Measurements from ENCODE around the gene SYNE1. TPM values are rescaled to one million over a fixed set of nuclear protein-coding genes. Genes with fewer than 3 reads are reported as not detected.

The SYNE1 gene
- total and polyA plus RNA-seq, 2 experiments from 2014 or later, result 17.6 to 59.9 TPM

DNA sequence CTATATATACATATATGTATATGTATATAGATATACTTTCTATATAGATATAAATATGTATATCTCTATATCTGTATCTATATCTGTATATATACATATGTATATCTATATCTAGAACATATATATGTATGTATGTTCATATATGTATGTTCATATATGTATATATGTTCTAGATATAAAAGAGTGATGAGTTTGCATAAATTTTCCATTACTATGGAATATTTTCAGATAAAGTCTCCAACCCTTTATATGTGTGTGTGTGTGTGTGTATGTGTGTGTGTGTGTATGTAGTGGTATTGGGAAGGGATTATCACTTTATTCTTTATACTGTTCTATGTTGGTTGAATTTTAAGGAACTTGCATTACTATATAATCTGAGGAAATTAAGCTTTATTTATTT lies 33.3 kb downstream of the SYNE1 start:
- H3K36me3 ChIP-seq (replicated peaks; ENCODE audit: insufficient read depth, low read depth), result no peaks in the 10 kb centered on the region
- no peaks in the 10 kb centered on the region for H4K20me1 ChIP-seq (ENCODE audit: insufficient read depth, poor library complexity, severe bottlenecking)
- TF ChIP-seq EZH2 (IDR thresholded peaks at IDR 0.05; ENCODE audit: borderline replicate concordance) (no peak), EZH2phosphoT487 (IDR thresholded peaks at IDR 0.05; ENCODE audit: low read depth, severe bottlenecking, unreplicated experiment) (no peak), CTCF (IDR thresholded peaks at IDR 0.05; ENCODE audit: poor library complexity) (no peak)
- H3K9me2 ChIP-seq (replicated peaks; ENCODE audit: insufficient read depth), result no peaks in the 10 kb centered on the region
- H2AFZ ChIP-seq, result no peak overlapping the region
- no peaks in the 10 kb centered on the region for H3K27me3 ChIP-seq
- DNase-seq (ENCODE audit: low spot score), result no peak
- H3K4me1 ChIP-seq (ENCODE audit: insufficient read depth), result no peaks in the 10 kb centered on the region
- no peaks in the 10 kb centered on the region for H3K9me3 ChIP-seq (ENCODE audit: low read depth)
- no peak overlapping the region for H3K27ac ChIP-seq
- no peak overlapping the region for H3K4me2 ChIP-seq
- H3K4me3 ChIP-seq, result no peak overlapping the region
- H3K79me2 ChIP-seq, result no peaks in the 10 kb centered on the region

GRCh38 chr6:152600022-152600421 lies 37.1 kb downstream of the SYNE1 start:
- no peak overlapping the region for H3K4me3 ChIP-seq
- H3K9me3 ChIP-seq (ENCODE audit: low read depth), result no peaks in the 10 kb centered on the region
- H4K20me1 ChIP-seq (ENCODE audit: insufficient read depth, poor library complexity, severe bottlenecking), result no peaks in the 10 kb centered on the region
- no peak overlapping the region for H3K4me2 ChIP-seq
- H3K27ac ChIP-seq, result no peak overlapping the region
- no peak overlapping the region for H2AFZ ChIP-seq
- no peaks in the 10 kb centered on the region for H3K79me2 ChIP-seq
- no peaks in the 10 kb centered on the region for H3K36me3 ChIP-seq (replicated peaks; ENCODE audit: insufficient read depth, low read depth)
- TF ChIP-seq EZH2 (IDR thresholded peaks at IDR 0.05; ENCODE audit: borderline replicate concordance) (no peak), EZH2phosphoT487 (IDR thresholded peaks at IDR 0.05; ENCODE audit: low read depth, severe bottlenecking, unreplicated experiment) (no peak), CTCF (IDR thresholded peaks at IDR 0.05; ENCODE audit: poor library complexity) (no peak)
- 89% methylated on average over 5 of the region's 5 CpGs for WGBS (ENCODE audit: low lambda C conversion rate, missing lambda C conversion rate)
- no peaks in the 10 kb centered on the region for H3K9me2 ChIP-seq (replicated peaks; ENCODE audit: insufficient read depth)
- no peak for DNase-seq (ENCODE audit: low spot score)
- H3K27me3 ChIP-seq, result no peaks in the 10 kb centered on the region
- H3K4me1 ChIP-seq (ENCODE audit: insufficient read depth), result no peaks in the 10 kb centered on the region

DNA sequence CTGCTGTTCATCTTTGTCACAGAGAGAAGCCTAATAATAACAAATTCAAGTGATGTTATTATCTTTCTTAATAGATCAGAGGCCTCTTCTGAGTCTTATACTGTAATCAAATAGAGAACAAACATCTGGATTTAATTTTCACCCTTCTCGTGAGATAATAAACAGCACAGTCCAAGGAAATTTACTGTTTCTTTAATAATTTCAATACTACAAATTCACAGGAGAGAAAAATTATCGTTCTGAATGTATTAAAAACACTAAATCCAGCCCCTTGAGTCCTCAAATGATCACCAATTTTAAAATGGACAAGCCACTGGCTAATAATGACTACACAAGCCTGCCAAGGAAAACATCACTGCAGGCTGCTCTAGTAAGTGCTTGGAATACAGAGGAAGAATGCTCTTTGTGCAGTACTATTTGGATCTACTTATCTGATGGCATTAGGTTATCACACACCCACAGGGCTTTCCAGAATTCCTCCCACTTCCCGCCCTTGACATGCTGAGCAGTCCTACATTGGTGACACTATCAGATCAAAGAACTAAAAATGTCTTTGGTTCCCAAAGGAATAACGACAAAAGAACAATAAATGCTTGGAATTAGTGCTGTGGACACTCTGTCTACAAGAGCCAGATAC lies 38.1 kb downstream of the SYNE1 start:
- H3K9me3 ChIP-seq (ENCODE audit: low read depth), result no peaks in the 10 kb centered on the region
- 40% methylated on average over 4 of the region's 4 CpGs for WGBS (ENCODE audit: low lambda C conversion rate, missing lambda C conversion rate)
- no peaks in the 10 kb centered on the region for H3K4me1 ChIP-seq (ENCODE audit: insufficient read depth)
- H3K36me3 ChIP-seq (replicated peaks; ENCODE audit: insufficient read depth, low read depth), result no peaks in the 10 kb centered on the region
- DNase-seq (ENCODE audit: low spot score), result no peak
- H3K4me3 ChIP-seq, result no peak overlapping the region
- no peak overlapping the region for H3K4me2 ChIP-seq
- TF ChIP-seq EZH2 (IDR thresholded peaks at IDR 0.05; ENCODE audit: borderline replicate concordance) (no peak), EZH2phosphoT487 (IDR thresholded peaks at IDR 0.05; ENCODE audit: low read depth, severe bottlenecking, unreplicated experiment) (no peak), CTCF (IDR thresholded peaks at IDR 0.05; ENCODE audit: poor library complexity) (no peak)
- no peaks in the 10 kb centered on the region for H3K79me2 ChIP-seq
- H3K27me3 ChIP-seq, result no peaks in the 10 kb centered on the region
- no peaks in the 10 kb centered on the region for H3K9me2 ChIP-seq (replicated peaks; ENCODE audit: insufficient read depth)
- no peak overlapping the region for H2AFZ ChIP-seq
- H4K20me1 ChIP-seq (ENCODE audit: insufficient read depth, poor library complexity, severe bottlenecking), result no peaks in the 10 kb centered on the region
- no peak overlapping the region for H3K27ac ChIP-seq

- Histone ChIP-seq H2AFZ (no peak overlapping the region), H3K36me3 (replicated peaks; ENCODE audit: insufficient read depth, low read depth) (no peaks in the 10 kb centered on the region), H3K9me2 (replicated peaks; ENCODE audit: insufficient read depth) (no peaks in the 10 kb centered on the region), H3K4me2 (no peak overlapping the region), H4K20me1 (ENCODE audit: insufficient read depth, poor library complexity, severe bottlenecking) (no peaks in the 10 kb centered on the region), H3K27me3 (no peaks in the 10 kb centered on the region), H3K4me1 (ENCODE audit: insufficient read depth) (no peaks in the 10 kb centered on the region), H3K4me3 (no peak overlapping the region), H3K9me3 (ENCODE audit: low read depth) (no peaks in the 10 kb centered on the region), H3K27ac (no peak overlapping the region), H3K79me2 (no peaks in the 10 kb centered on the region)
- TF ChIP-seq EZH2phosphoT487 (IDR thresholded peaks at IDR 0.05; ENCODE audit: low read depth, severe bottlenecking, unreplicated experiment) (no peak), CTCF (IDR thresholded peaks at IDR 0.05; ENCODE audit: poor library complexity) (no peak), EZH2 (IDR thresholded peaks at IDR 0.05; ENCODE audit: borderline replicate concordance) (no peak)
- DNase-seq (ENCODE audit: low spot score), result no peak
Measured at GRCh38 chr6:152598421-152598820, 38.7 kb downstream of the SYNE1 start.
